Panc1 (cell line): ENCODE measurements around the gene HMGN3. TPM values are rescaled to one million over a fixed set of nuclear protein-coding genes. Genes with fewer than 3 reads are reported as not detected.

ENCODE experiments used
- ATAC-seq: fragments of 200-7000 bp; cut with Tn5 transposase; 2 replicates; pipeline ENCODE4 v1.9.1; 2020; ENCODE audit warnings: mild to moderate bottlenecking, moderate library complexity
- BruUV-seq: library from RNA; stranded (reverse); fragments of 400-500 nt; replicated peaks from 2 replicates; lab custom pipeline; 2021; lab: Mats Ljungman, UMichigan
- CTCF ChIA-PET: fragments of 300-600 bp; sonication (Branson Sonifier 250); formaldehyde crosslinking; loops from one replicate; lab custom pipeline; 2022; ENCODE audit warnings: antibody characterized with exemption; lab: Charles Lee
- POLR2A ChIA-PET: fragments of 300-600 bp; sonication (Branson Sonifier 250); formaldehyde crosslinking; loops from one replicate; lab custom pipeline; 2022; ENCODE audit warnings: antibody characterized with exemption; lab: Charles Lee
- DNase-seq: peaks from one replicate; pipeline ENCODE4 v3.0.0-alpha.2; 2010; ENCODE audit warnings: low read depth, low spot score
- H3K27ac ChIP-seq: 2 replicates; pipeline ENCODE4 v1.5.1; 2011; ENCODE audit warnings: mild to moderate bottlenecking, low read length, inconsistent platforms
- H3K27me3 ChIP-seq: fragments of 200-500 bp; sonication (Bioruptor generic); 2 replicates; pipeline ENCODE4 v1.6.0; 2014; ENCODE audit warnings: low read length, inconsistent platforms; ENCODE audit not compliant: control insufficient read depth, insufficient read depth
- H3K36me3 ChIP-seq: fragments of 200-500 bp; sonication (Bioruptor generic); 2 replicates; pipeline ENCODE4 v1.5.1; 2014; ENCODE audit warnings: inconsistent platforms, mild to moderate bottlenecking, low read length, moderate library complexity; ENCODE audit not compliant: control insufficient read depth, insufficient read depth
- H3K4me1 ChIP-seq: 2 replicates; pipeline ENCODE4 v1.5.1; 2011; ENCODE audit warnings: inconsistent platforms, mild to moderate bottlenecking, low read length, moderate library complexity; ENCODE audit not compliant: control insufficient read depth, insufficient read depth
- H3K4me3 ChIP-seq, 2 experiments: 2 replicates each; pipeline ENCODE4 v1.5.1; 2011 to 2012; ENCODE audit warnings: low read depth in 2 of 2, low read length in 2 of 2, mild to moderate bottlenecking in 2 of 2, inconsistent platforms in 1 of 2, moderate library complexity in 1 of 2
- H3K9me3 ChIP-seq: fragments of 200-500 bp; sonication (Bioruptor generic); 2 replicates; pipeline ENCODE4 v1.5.1; 2014; ENCODE audit warnings: low read depth, mild to moderate bottlenecking, inconsistent platforms, low read length, moderate library complexity; ENCODE audit not compliant: control insufficient read depth, insufficient read depth
- POLR2AphosphoS5 ChIP-seq: IDR thresholded peaks from 2 replicates; pipeline ENCODE4 v1.6.1; 2012; ENCODE audit warnings: mild to moderate bottlenecking, low read depth, low read length, moderate library complexity
- SIN3A ChIP-seq: IDR thresholded peaks from 2 replicates; pipeline ENCODE4 v1.6.1; 2012; ENCODE audit warnings: low read depth, mild to moderate bottlenecking, low read length, moderate library complexity, borderline replicate concordance; ENCODE audit not compliant: insufficient read depth
- TCF7L2 ChIP-seq: IDR thresholded peaks from 2 replicates; pipeline ENCODE4 v1.6.1; 2011; ENCODE audit warnings: mild to moderate bottlenecking, low read depth, low read length, inconsistent platforms
- in situ Hi-C: cut with HindIII; loops from 2 replicates; pipeline ENCODE4 v1.10.0; 2016; ENCODE audit warnings: low sequenced_read_pairs, low pct_unique_long_range_greater_than_20kb
- intact Hi-C: fragments of 100-400 bp; cut with micrococcal nuclease; formaldehyde crosslinking; loops from one replicate; pipeline ENCODE4 v1.10.0; 2022; ENCODE audit not compliant: unreplicated experiment
- total RNA-seq: library from RNA; stranded (reverse); gene quantifications from one replicate; pipeline ENCODE4 v1.2.1, GENCODE V29; 2021; ENCODE audit not compliant: unreplicated experiment
- TF ChIP-seq, protein P1 (sequence below): fragments of 450-650 bp; IDR thresholded peaks from 2 replicates; pipeline ENCODE4 v1.5.1; 2017; ENCODE audit warnings: mild to moderate bottlenecking
- TF ChIP-seq, protein P2 (sequence below), 2 experiments: IDR thresholded peaks; 2 replicates each; pipeline ENCODE4 v1.6.1; 2011 to 2012; ENCODE audit warnings: low read depth in 2 of 2, control low read depth in 1 of 2, low read length in 1 of 2, mild to moderate bottlenecking in 1 of 2, moderate library complexity in 1 of 2; ENCODE audit not compliant: insufficient read depth in 1 of 2

The HMGN3 gene
- total RNA-seq, 1 experiment from 2014 or later: 52.0 TPM

DNA sequence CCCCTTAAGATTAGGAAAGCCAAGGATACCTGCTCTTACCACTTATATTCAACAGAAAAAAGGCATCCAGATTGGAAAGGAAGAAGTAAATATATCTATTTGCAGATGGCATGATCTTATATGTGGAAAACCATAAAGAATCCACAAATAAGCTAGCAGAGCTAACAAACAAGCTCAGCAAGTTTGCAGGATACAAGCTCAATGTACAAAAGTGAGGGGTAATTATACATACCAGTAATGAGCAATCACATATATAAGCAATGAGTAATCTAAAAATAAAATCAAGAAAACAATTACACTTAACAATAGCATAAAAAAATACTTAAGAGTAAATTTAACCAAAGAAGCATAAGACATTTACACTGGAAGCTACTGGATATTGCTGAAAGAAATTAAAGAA lies 31.6 kb upstream of the HMGN3 start:
- Histone ChIP-seq H3K36me3 (no peaks in the 10 kb centered on the region), H3K27me3 (no peaks in the 10 kb centered on the region), H3K4me3 (no peak overlapping the region), H3K4me1 (no peaks in the 10 kb centered on the region), H3K27ac (no peak overlapping the region), H3K9me3 (no peaks in the 10 kb centered on the region)
- intact Hi-C loops (no loop called here), in situ Hi-C loops (no loop called here)
- CTCF ChIA-PET: no interaction called here
- TF ChIP-seq, protein P1, sequence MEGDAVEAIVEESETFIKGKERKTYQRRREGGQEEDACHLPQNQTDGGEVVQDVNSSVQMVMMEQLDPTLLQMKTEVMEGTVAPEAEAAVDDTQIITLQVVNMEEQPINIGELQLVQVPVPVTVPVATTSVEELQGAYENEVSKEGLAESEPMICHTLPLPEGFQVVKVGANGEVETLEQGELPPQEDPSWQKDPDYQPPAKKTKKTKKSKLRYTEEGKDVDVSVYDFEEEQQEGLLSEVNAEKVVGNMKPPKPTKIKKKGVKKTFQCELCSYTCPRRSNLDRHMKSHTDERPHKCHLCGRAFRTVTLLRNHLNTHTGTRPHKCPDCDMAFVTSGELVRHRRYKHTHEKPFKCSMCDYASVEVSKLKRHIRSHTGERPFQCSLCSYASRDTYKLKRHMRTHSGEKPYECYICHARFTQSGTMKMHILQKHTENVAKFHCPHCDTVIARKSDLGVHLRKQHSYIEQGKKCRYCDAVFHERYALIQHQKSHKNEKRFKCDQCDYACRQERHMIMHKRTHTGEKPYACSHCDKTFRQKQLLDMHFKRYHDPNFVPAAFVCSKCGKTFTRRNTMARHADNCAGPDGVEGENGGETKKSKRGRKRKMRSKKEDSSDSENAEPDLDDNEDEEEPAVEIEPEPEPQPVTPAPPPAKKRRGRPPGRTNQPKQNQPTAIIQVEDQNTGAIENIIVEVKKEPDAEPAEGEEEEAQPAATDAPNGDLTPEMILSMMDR: no peak
- TF ChIP-seq, protein P2, sequence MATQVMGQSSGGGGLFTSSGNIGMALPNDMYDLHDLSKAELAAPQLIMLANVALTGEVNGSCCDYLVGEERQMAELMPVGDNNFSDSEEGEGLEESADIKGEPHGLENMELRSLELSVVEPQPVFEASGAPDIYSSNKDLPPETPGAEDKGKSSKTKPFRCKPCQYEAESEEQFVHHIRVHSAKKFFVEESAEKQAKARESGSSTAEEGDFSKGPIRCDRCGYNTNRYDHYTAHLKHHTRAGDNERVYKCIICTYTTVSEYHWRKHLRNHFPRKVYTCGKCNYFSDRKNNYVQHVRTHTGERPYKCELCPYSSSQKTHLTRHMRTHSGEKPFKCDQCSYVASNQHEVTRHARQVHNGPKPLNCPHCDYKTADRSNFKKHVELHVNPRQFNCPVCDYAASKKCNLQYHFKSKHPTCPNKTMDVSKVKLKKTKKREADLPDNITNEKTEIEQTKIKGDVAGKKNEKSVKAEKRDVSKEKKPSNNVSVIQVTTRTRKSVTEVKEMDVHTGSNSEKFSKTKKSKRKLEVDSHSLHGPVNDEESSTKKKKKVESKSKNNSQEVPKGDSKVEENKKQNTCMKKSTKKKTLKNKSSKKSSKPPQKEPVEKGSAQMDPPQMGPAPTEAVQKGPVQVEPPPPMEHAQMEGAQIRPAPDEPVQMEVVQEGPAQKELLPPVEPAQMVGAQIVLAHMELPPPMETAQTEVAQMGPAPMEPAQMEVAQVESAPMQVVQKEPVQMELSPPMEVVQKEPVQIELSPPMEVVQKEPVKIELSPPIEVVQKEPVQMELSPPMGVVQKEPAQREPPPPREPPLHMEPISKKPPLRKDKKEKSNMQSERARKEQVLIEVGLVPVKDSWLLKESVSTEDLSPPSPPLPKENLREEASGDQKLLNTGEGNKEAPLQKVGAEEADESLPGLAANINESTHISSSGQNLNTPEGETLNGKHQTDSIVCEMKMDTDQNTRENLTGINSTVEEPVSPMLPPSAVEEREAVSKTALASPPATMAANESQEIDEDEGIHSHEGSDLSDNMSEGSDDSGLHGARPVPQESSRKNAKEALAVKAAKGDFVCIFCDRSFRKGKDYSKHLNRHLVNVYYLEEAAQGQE (IDR thresholded peaks at IDR 0.05; ENCODE audit: insufficient read depth in 1 of 2, low read depth in 2 of 2, low read length in 1 of 2): no peak
- no peak for TF ChIP-seq POLR2AphosphoS5
- TF ChIP-seq TCF7L2: no peak
- no peak for TF ChIP-seq SIN3A
- ATAC-seq: no peak
- no peak for DNase-seq
- BruUV-seq: no TSS peak
- POLR2A ChIA-PET: interaction anchor here (0.6 kb wide), 1 partner anchor 962 kb away, joined by 3 read pairs; no protein-coding TSS in a partner anchor

DNA sequence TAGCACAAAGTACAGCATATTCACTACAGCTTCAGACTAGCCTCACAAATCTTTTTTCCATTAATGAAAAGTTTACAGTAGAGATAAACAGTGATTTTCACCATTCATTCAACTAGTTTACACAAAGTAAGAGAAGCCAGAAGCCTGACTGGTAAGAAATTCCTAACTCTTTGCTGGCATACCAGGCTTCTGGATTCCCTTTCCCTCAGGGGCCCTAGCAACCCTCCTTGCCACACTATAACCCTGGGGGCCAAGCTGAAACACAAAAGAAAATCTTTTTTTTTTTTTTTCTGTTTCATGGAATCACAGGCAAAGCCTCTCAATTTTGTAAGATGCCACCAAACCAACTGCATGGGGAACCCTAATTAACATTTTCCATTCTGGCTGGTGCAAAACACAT lies 28.9 kb upstream of the HMGN3 start:
- Histone ChIP-seq H3K4me1 (no peaks in the 10 kb centered on the region), H3K9me3 (no peaks in the 10 kb centered on the region), H3K4me3 (no peak overlapping the region), H3K27ac (no peak overlapping the region), H3K27me3 (no peaks in the 10 kb centered on the region), H3K36me3 (no peaks in the 10 kb centered on the region)
- intact Hi-C loops (no loop called here), in situ Hi-C loops (no loop called here)
- BruUV-seq: no TSS peak
- ChIA-PET POLR2A (no interaction called here), CTCF (no interaction called here)
- no peak for ATAC-seq
- DNase-seq: no peak
- TF ChIP-seq, protein P2 (IDR thresholded peaks at IDR 0.05; ENCODE audit: insufficient read depth in 1 of 2, low read depth in 2 of 2, low read length in 1 of 2): no peak
- TF ChIP-seq TCF7L2: no peak
- no peak for TF ChIP-seq POLR2AphosphoS5
- no peak for TF ChIP-seq SIN3A
- TF ChIP-seq, protein P1: no peak
